GM15510 (cell line): ENCODE data around the gene EIF5A.
A peak's percentile ranks its signal among the peaks of the same experiment; 100 is the strongest.

ENCODE experiments used
- POLR2A ChIP-seq: IDR thresholded peaks from 3 replicates; pipeline ENCODE4 v1.6.1; 2011; ENCODE audit warnings: borderline replicate concordance; ENCODE audit not compliant: insufficient read length; ENCODE audit errors: extremely low read depth

The EIF5A gene

GRCh38 chr17:7317161-7317803 is 9.9 kb downstream of the EIF5A start:
- TF ChIP-seq POLR2A: no peak

- TF ChIP-seq POLR2A: no peak
Measured at GRCh38 chr17:7318121-7318860, 10.9 kb downstream of the EIF5A start.

- no peak for TF ChIP-seq POLR2A
Measured at GRCh38 chr17:7321466-7321865, 14.0 kb downstream of the EIF5A start.

GRCh38 chr17:7322520-7323194 is 15.2 kb downstream of the EIF5A start:
- no peak for TF ChIP-seq POLR2A

GRCh38 chr17:7323731-7324437 is 16.5 kb downstream of the EIF5A start:
- no peak for TF ChIP-seq POLR2A

GRCh38 chr17:7324438-7324779 is 17.0 kb downstream of the EIF5A start:
- no peak for TF ChIP-seq POLR2A

- no peak for TF ChIP-seq POLR2A
Measured at GRCh38 chr17:7325031-7325528, 17.7 kb downstream of the EIF5A start.

GRCh38 chr17:7326186-7326585 is 18.8 kb downstream of the EIF5A start:
- TF ChIP-seq POLR2A: no peak

- TF ChIP-seq POLR2A: no peak
Measured at GRCh38 chr17:7327056-7327455, 19.6 kb downstream of the EIF5A start.

GRCh38 chr17:7327501-7327900 is 20.1 kb downstream of the EIF5A start:
- TF ChIP-seq POLR2A: no peak

- TF ChIP-seq POLR2A: no peak
Measured at GRCh38 chr17:7328009-7328408, 20.6 kb downstream of the EIF5A start.

GRCh38 chr17:7328840-7329373 is 21.5 kb downstream of the EIF5A start, which contains the start of gene NEURL4:
TSS of gene NEURL4 (minus strand) at chr17:7329335. CDS start at chr17:7329312, 23 bp downstream.
- peak; percentile 26 for TF ChIP-seq POLR2A

GRCh38 chr17:7329374-7329996 is 22.1 kb downstream of the EIF5A start:
- peak; percentile 48 for TF ChIP-seq POLR2A

GRCh38 chr17:7329997-7330637 is 22.7 kb downstream of the EIF5A start:
- TF ChIP-seq POLR2A: peak; percentile 32
